Bronchial epithelial cell (primary cell): ENCODE measurements around the gene MT1F. TPM values are rescaled to one million over a fixed set of nuclear protein-coding genes. Genes with fewer than 3 reads are reported as not detected.

Source experiments
- DNase-seq: peaks from one replicate; pipeline ENCODE4 v3.0.0-alpha.2; 2010; ENCODE audit warnings: low read depth
- FAIRE-seq: peaks from 2 replicates; lab custom pipeline; 2011; peaks lifted over from hg19 to GRCh38; lab: Jason Lieb, UNC
- H3K27me3 ChIP-seq: 2 replicates; pipeline ENCODE4 v1.5.1; 2011; ENCODE audit warnings: low read length; ENCODE audit not compliant: control insufficient read depth, insufficient read depth
- H3K36me3 ChIP-seq: 2 replicates; pipeline ENCODE4 v1.5.1; 2011; ENCODE audit warnings: low read length; ENCODE audit not compliant: control insufficient read depth, insufficient read depth
- H3K4me3 ChIP-seq: 2 replicates; pipeline ENCODE4 v1.5.1; 2011; ENCODE audit warnings: mild to moderate bottlenecking, low read depth, low read length, control low read depth
- CTCF ChIP-seq: IDR thresholded peaks from 2 replicates; pipeline ENCODE4 v1.5.1; 2011; ENCODE audit warnings: mild to moderate bottlenecking, moderate library complexity, low read length, control low read depth, inconsistent platforms; ENCODE audit not compliant: insufficient read depth, severe bottlenecking
- total RNA-seq: library from RNA; depleted of rRNA; stranded (reverse); fragments of >200 nt; gene quantifications from 2 replicates; pipeline ENCODE4 v1.2.1, GENCODE V29; 2014

Gene MT1F
- total RNA-seq, 1 donor from 2014 or later = 1.6 TPM

GRCh38 chr16:56700195-56700594, 42.4 kb downstream of the MT1F start:
- no peak overlapping the region for H3K4me3 ChIP-seq
- FAIRE-seq = no peak
- H3K36me3 ChIP-seq = no peaks in the 10 kb centered on the region
- no peak for TF ChIP-seq CTCF
- no peaks in the 10 kb centered on the region for H3K27me3 ChIP-seq
- DNase-seq = no peak

- Histone ChIP-seq H3K4me3 (no peak overlapping the region), H3K27me3 (no peaks in the 10 kb centered on the region), H3K36me3 (no peaks in the 10 kb centered on the region)
- no peak for TF ChIP-seq CTCF
- FAIRE-seq (no peak), DNase-seq (no peak)
Measured at GRCh38 chr16:56700631-56701030, 42.9 kb downstream of the MT1F start.

- DNase-seq = no peak
- Histone ChIP-seq H3K4me3 (no peak overlapping the region), H3K27me3 (no peaks in the 10 kb centered on the region), H3K36me3 (no peaks in the 10 kb centered on the region)
- no peak for FAIRE-seq
- TF ChIP-seq CTCF = no peak
Measured at GRCh38 chr16:56701534-56701933, 43.8 kb downstream of the MT1F start.

- Histone ChIP-seq H3K36me3 (no peaks in the 10 kb centered on the region), H3K4me3 (no peak overlapping the region), H3K27me3 (no peaks in the 10 kb centered on the region)
- no peak for TF ChIP-seq CTCF
- FAIRE-seq = no peak
- DNase-seq = no peak
Measured at GRCh38 chr16:56702836-56703235, 45.1 kb downstream of the MT1F start.

Other genes with a start within 250 kb of the MT1F start
- gene AMFR, start 232.4 kb upstream of the MT1F start, total RNA-seq = 224 and 319 TPM in 2 replicates
- 41.5 and 45.8 TPM in 2 replicates for gene NUDT21, start 206.6 kb upstream of the MT1F start, total RNA-seq
- gene OGFOD1, start 206.4 kb upstream of the MT1F start, total RNA-seq = 30.0 and 63.5 TPM in 2 replicates
- gene BBS2, start 137.9 kb upstream of the MT1F start, total RNA-seq = 31.6 and 46.6 TPM in 2 replicates
- not detected in 2 replicates for gene MT4, start 92.9 kb upstream of the MT1F start, total RNA-seq
- not detected in 2 replicates for gene MT3, start 68.4 kb upstream of the MT1F start, total RNA-seq
- 10.0 and 34.0 TPM in 2 replicates for gene MT2A, start 49.4 kb upstream of the MT1F start, total RNA-seq
- 60.8 and 90.5 TPM in 2 replicates for gene MT1E, start 32.2 kb upstream of the MT1F start, total RNA-seq
- 0.26 TPM in 1 of 2 replicates, not detected in the other for gene MT1M, start 25.3 kb upstream of the MT1F start, total RNA-seq
- not detected in 2 replicates for gene MT1A, start 19.3 kb upstream of the MT1F start, total RNA-seq
- gene MT1B, start 6.1 kb upstream of the MT1F start, total RNA-seq = not detected in 2 replicates
- 0.64 TPM in 1 of 2 replicates, not detected in the other for gene MT1G, start 10.1 kb downstream of the MT1F start, total RNA-seq
- not detected in 2 replicates for gene MT1H, start 11.9 kb downstream of the MT1F start, total RNA-seq
- gene MT1X, start 24.5 kb downstream of the MT1F start, total RNA-seq = 212 and 261 TPM in 2 replicates
- gene NUP93, start 72.2 kb downstream of the MT1F start, total RNA-seq = 43.0 and 47.4 TPM in 2 replicates
- not detected in 2 replicates for gene SLC12A3, start 207.2 kb downstream of the MT1F start, total RNA-seq